ENCODE measurements around the gene TRIO.
A peak's percentile ranks its signal among the peaks of the same experiment; 100 is the strongest.

TRIO gene

GRCh38 chr5:14447958-14448911 is 305.1 kb downstream of the TRIO start:
- TF ChIP-seq POLR2AphosphoS5 (IDR thresholded peaks at IDR 0.05; ENCODE audit: low read depth, low read length) (no peak), SIN3A (IDR thresholded peaks at IDR 0.05; ENCODE audit: borderline replicate concordance, insufficient read depth, low read length) (no peak)

DNA sequence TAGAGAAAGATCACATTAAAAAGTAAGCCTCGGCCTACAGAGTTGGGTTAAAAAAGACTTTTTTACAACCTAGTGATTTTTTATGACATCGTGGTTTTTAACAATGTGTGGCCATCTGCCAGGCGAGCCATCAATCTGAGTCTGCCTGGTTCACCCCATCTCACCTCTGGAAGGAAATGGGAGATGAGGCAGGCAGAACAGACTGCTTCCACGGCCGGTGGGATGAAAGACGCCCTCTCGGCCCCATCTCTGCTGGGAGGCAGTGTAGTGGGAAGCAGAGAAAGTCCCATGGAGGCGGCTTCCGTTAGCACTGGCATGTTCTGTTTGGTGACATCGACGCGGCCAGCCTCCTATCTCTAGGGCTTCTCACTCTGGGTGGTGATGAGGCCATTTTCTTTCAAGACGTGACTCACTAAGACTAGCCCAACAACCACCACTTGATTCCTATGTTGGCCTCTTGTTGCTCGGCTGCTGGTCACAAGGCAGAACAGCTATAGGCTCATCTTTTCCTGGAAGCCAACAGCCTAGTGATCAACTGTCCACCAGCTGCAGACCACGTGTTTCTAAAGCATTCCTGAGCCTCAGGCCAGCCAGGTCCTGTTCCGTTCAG is 306.0 kb downstream of the TRIO start:
- peak; percentile 39 for TF ChIP-seq FOXP2 (optimal IDR thresholded peaks at IDR 0.05; ENCODE audit: borderline replicate concordance, extremely low read depth, extremely low read length, insufficient read depth)
- TF ChIP-seq POLR2AphosphoS5 (IDR thresholded peaks at IDR 0.05; ENCODE audit: low read depth, low read length): no peak

DNA sequence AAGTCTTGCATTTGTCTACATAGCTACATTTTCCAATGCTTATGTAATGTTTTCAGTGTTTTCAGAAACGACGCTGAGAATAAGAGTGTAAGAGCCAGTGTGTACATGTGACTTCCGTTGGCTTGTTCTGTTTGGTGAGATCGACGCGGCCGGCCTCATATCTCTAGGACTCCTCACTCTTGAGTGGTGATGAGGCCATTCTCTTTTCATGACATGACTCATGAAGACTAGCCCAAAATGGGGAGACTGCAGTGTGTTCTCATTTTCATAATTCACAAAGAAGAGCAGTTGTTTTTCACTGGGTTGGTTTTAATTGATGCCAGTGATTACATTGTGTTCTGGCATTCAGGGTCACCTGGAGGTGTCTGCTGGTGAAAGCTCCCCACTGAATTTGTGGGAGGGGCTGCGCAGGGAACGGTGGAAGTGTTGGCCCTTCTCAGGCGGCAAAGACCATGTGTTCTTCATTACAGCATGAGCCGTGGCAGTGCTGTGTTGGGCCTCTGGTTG is 306.9 kb downstream of the TRIO start:
- TF ChIP-seq TAF1 (IDR thresholded peaks at IDR 0.05; ENCODE audit: borderline replicate concordance, insufficient read depth, low read length) (no peak), SIN3A (IDR thresholded peaks at IDR 0.05; ENCODE audit: borderline replicate concordance, insufficient read depth, low read length) (no peak), FOXP2 (optimal IDR thresholded peaks at IDR 0.05; ENCODE audit: borderline replicate concordance, extremely low read depth, extremely low read length, insufficient read depth) (no peak), POLR2AphosphoS5 (IDR thresholded peaks at IDR 0.05; ENCODE audit: low read depth, low read length) (no peak)
- TF ChIP-seq, protein P1, sequence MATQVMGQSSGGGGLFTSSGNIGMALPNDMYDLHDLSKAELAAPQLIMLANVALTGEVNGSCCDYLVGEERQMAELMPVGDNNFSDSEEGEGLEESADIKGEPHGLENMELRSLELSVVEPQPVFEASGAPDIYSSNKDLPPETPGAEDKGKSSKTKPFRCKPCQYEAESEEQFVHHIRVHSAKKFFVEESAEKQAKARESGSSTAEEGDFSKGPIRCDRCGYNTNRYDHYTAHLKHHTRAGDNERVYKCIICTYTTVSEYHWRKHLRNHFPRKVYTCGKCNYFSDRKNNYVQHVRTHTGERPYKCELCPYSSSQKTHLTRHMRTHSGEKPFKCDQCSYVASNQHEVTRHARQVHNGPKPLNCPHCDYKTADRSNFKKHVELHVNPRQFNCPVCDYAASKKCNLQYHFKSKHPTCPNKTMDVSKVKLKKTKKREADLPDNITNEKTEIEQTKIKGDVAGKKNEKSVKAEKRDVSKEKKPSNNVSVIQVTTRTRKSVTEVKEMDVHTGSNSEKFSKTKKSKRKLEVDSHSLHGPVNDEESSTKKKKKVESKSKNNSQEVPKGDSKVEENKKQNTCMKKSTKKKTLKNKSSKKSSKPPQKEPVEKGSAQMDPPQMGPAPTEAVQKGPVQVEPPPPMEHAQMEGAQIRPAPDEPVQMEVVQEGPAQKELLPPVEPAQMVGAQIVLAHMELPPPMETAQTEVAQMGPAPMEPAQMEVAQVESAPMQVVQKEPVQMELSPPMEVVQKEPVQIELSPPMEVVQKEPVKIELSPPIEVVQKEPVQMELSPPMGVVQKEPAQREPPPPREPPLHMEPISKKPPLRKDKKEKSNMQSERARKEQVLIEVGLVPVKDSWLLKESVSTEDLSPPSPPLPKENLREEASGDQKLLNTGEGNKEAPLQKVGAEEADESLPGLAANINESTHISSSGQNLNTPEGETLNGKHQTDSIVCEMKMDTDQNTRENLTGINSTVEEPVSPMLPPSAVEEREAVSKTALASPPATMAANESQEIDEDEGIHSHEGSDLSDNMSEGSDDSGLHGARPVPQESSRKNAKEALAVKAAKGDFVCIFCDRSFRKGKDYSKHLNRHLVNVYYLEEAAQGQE (IDR thresholded peaks at IDR 0.05; ENCODE audit: insufficient read depth in 1 of 2, low read depth in 2 of 2, low read length in 2 of 2): no peak

- TF ChIP-seq SIN3A (IDR thresholded peaks at IDR 0.05; ENCODE audit: borderline replicate concordance, insufficient read depth, low read length) (no peak), TAF1 (IDR thresholded peaks at IDR 0.05; ENCODE audit: borderline replicate concordance, insufficient read depth, low read length) (no peak), POLR2AphosphoS5 (IDR thresholded peaks at IDR 0.05; ENCODE audit: low read depth, low read length) (no peak), FOXP2 (optimal IDR thresholded peaks at IDR 0.05; ENCODE audit: borderline replicate concordance, extremely low read depth, extremely low read length, insufficient read depth) (no peak)
- TF ChIP-seq, protein P1 (IDR thresholded peaks at IDR 0.05; ENCODE audit: insufficient read depth in 1 of 2, low read depth in 2 of 2, low read length in 2 of 2): no peak
These were observed 307.6 kb downstream of the TRIO start for GRCh38 chr5:14450742-14451141.

GRCh38 chr5:14451871-14452270 is 308.7 kb downstream of the TRIO start:
- TF ChIP-seq TAF1 (IDR thresholded peaks at IDR 0.05; ENCODE audit: borderline replicate concordance, insufficient read depth, low read length): no peak
- TF ChIP-seq FOXP2 (optimal IDR thresholded peaks at IDR 0.05; ENCODE audit: borderline replicate concordance, extremely low read depth, extremely low read length, insufficient read depth): peak; percentile 65

DNA sequence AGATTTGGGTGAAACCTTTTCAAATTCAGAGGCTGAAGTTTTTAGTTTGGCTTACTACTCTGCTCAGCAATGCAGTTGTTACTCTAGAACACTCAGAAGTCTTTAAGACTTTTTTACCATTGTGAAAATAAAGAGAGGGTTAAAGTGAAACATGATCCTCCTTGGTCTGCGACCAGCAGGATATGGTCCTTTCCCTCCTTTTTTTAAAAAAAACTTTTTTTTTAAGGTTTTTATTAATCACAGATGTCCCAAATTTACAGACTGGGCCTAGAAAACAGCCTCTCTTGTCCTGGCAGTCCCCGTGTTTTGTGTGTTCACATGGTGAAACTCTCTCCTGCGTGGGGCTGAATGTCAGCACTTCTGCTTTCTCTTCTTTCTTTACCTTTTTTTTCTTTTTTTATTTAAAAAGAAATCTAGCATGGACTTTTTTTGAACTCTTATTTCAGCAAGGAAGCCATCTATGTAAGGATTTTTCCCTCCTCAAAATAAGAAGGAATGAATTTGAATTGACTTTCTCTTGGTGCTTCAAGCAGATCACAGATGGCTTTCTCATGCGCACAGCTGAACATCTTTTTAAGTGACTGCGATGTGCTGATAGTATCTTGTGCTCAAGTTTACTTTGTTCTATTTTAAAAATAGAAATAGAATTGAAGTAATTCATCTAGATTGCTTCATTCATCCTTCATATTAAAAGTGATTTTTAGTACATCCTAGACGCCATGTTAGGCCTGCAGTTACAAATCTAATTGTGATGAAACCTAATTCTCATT is 309.7 kb downstream of the TRIO start:
- TF ChIP-seq SIN3A (IDR thresholded peaks at IDR 0.05; ENCODE audit: borderline replicate concordance, insufficient read depth, low read length): no peak
- TF ChIP-seq TAF1 (IDR thresholded peaks at IDR 0.05; ENCODE audit: borderline replicate concordance, insufficient read depth, low read length): no peak
- TF ChIP-seq FOXP2 (optimal IDR thresholded peaks at IDR 0.05; ENCODE audit: borderline replicate concordance, extremely low read depth, extremely low read length, insufficient read depth): no peak
- no peak for TF ChIP-seq POLR2AphosphoS5 (IDR thresholded peaks at IDR 0.05; ENCODE audit: low read depth, low read length)
- TF ChIP-seq, protein P1 (IDR thresholded peaks at IDR 0.05; ENCODE audit: insufficient read depth in 1 of 2, low read depth in 2 of 2, low read length in 2 of 2): no peak

Data from PFSK-1 (cell line).